Stimulated activated CD4-positive, alpha-beta T cell treated with anti-CD3 and anti-CD28 coated beads, Interleukin-4, amount 100 ng/mL, for 1 hour (primary cell): ENCODE measurements around the gene DPP8.
"Not testable (repeated sequence)": the region's sequence is repeated elsewhere in the genome, so short reads cannot be mapped to it uniquely, and the experiment has no call there.

Source experiments
- DNase-seq: peaks from one replicate; pipeline ENCODE4 v3.0.0-alpha.2; 2020

The DPP8 gene

GRCh38 chr15:65400760-65401610, 116.5 kb downstream of the DPP8 start:
- peak; percentile 52 for DNase-seq

GRCh38 chr15:65399997-65400396, 117.5 kb downstream of the DPP8 start:
- DNase-seq, result no peak

- no peak for DNase-seq
Measured at GRCh38 chr15:65399001-65399706, 118.3 kb downstream of the DPP8 start.

- DNase-seq, result not testable (repeated sequence)
Measured at GRCh38 chr15:65398486-65398885, 119.0 kb downstream of the DPP8 start.

- DNase-seq, result no peak
Measured at GRCh38 chr15:65396965-65397317, 120.5 kb downstream of the DPP8 start.

GRCh38 chr15:65396283-65396964, 121.1 kb downstream of the DPP8 start:
- no peak for DNase-seq

GRCh38 chr15:65395567-65396202, 121.8 kb downstream of the DPP8 start:
- no peak for DNase-seq

GRCh38 chr15:65394936-65395335, 122.6 kb downstream of the DPP8 start:
- no peak for DNase-seq

GRCh38 chr15:65394280-65394789, 123.2 kb downstream of the DPP8 start:
- no peak for DNase-seq

GRCh38 chr15:65393557-65393956, 123.9 kb downstream of the DPP8 start:
- no peak for DNase-seq

GRCh38 chr15:65393091-65393490, 124.4 kb downstream of the DPP8 start:
- no peak for DNase-seq
